Glutamatergic neuron (in vitro differentiated cells): ENCODE results near the gene TAF7L. TPM values are rescaled to one million over a fixed set of nuclear protein-coding genes. Genes with fewer than 3 reads are reported as not detected.

ENCODE experiments used
- DNase-seq: peaks from one replicate; pipeline ENCODE4 v3.0.0; 2022
- H3K27ac Mint-ChIP-seq: one replicate; pipeline ENCODE4 v1.8.0; 2020; ENCODE audit warnings: mild to moderate bottlenecking, mixed read lengths, inconsistent platforms; ENCODE audit not compliant: unreplicated experiment
- H3K27me3 Mint-ChIP-seq: one replicate; pipeline ENCODE4 v1.8.0; 2020; ENCODE audit warnings: mild to moderate bottlenecking, moderate library complexity, mixed read lengths, inconsistent platforms; ENCODE audit not compliant: unreplicated experiment
- H3K36me3 Mint-ChIP-seq: one replicate; pipeline ENCODE4 v1.8.0; 2020; ENCODE audit warnings: mild to moderate bottlenecking, mixed read lengths, inconsistent platforms; ENCODE audit not compliant: unreplicated experiment
- H3K4me1 Mint-ChIP-seq: one replicate; pipeline ENCODE4 v1.8.0; 2020; ENCODE audit warnings: mild to moderate bottlenecking, low read depth, mixed read lengths, inconsistent platforms; ENCODE audit not compliant: unreplicated experiment
- H3K4me3 Mint-ChIP-seq: one replicate; pipeline ENCODE4 v1.8.0; 2020; ENCODE audit warnings: mild to moderate bottlenecking, mixed read lengths, inconsistent platforms; ENCODE audit not compliant: unreplicated experiment
- H3K9me3 Mint-ChIP-seq: one replicate; pipeline ENCODE4 v1.8.0; 2020; ENCODE audit warnings: mild to moderate bottlenecking, moderate library complexity, mixed read lengths, inconsistent platforms; ENCODE audit not compliant: unreplicated experiment
- CTCF ChIP-seq: fragments of 200-600 bp; sonication (generic); IDR thresholded peaks from one replicate; pipeline ENCODE4 v1.5.0; 2021; ENCODE audit not compliant: partially characterized antibody, unreplicated experiment
- total RNA-seq: library from RNA; stranded (reverse); fragmentation: NEBNext Ultra II Directional; extraction: Animal tissue kit (Norgen Biotek cat#: 25700); gene quantifications from one replicate; pipeline ENCODE4 v1.2.1, GENCODE V29; 2021; ENCODE audit not compliant: unreplicated experiment

Gene TAF7L
- total RNA-seq, 1 donor from 2014 or later, result 0.25 TPM

DNA sequence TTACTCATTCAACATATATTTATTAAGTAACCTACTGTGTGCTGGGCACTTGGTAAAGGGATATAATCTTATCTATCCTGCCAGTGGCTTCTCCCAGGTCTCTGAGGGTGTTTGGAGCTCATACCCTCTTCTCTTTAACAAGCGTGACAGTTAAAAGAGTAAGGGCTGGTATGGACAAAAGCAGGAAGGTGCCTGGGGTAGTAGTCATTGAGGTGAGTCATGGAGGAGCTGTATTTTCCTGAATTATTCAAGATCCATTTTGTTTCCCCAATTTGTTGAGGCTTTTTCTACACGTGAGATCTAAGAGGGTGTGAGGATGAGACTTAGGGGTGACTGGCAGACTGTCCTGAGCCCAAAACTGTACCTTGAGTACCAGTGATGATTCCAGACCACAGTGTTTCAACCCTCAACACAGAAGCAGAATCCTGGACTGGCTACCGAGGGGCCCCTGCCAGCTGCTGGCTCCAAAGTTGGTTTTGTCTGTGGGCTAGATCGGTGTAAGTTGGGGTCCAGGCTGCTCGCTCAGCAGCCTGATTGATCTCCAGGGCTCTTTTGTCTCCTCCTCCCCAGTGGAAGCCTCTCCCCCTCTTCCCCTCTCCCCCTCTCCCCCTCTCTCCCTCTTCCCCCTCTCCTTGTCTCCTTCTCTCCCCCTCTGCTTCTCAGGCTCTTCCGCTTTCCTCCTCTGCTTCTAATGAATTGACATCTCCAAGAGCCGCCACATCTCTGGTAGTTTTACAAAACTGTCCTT is 71.8 kb downstream of the TAF7L start, which contains the start of gene DRP2:
Gene DRP2 (plus strand): TSS at position 671 of the 748 bp plus-strand sequence. CDS start 11,862 bp downstream, outside the sequence.
- peaks cover 2% of the 10 kb centered on the region for H3K4me1 Mint-ChIP-seq
- peak within 1 kb of the TSS; percentile 45 for H3K4me3 Mint-ChIP-seq
- H3K9me3 Mint-ChIP-seq, result no peaks in the 10 kb centered on the region
- H3K36me3 Mint-ChIP-seq, result no peaks in the 10 kb centered on the region
- no peaks in the 10 kb centered on the region for H3K27me3 Mint-ChIP-seq
- TF ChIP-seq CTCF, result no peak
- peak within 1 kb of the TSS; percentile 80 for H3K27ac Mint-ChIP-seq
- no peak for DNase-seq

Other genes starting within 250 kb of the TAF7L start
- 5.1 TPM for gene TRMT2B, start 239.2 kb downstream of the TAF7L start, total RNA-seq
- gene TMEM35A, start 212.5 kb downstream of the TAF7L start, total RNA-seq, result 27.5 TPM
- gene CENPI, start 193.1 kb downstream of the TAF7L start, total RNA-seq, result 10.2 TPM
- 0.51 TPM for gene DRP2, start 71.5 kb downstream of the TAF7L start, total RNA-seq
- gene TIMM8A, start 57.4 kb upstream of the TAF7L start, total RNA-seq, result 13.0 TPM
- gene BTK, start 94.9 kb upstream of the TAF7L start, total RNA-seq, result 1.1 TPM
- gene RPL36A, start 99.7 kb upstream of the TAF7L start, total RNA-seq, result 147 TPM
- gene GLA, start 116.6 kb upstream of the TAF7L start, total RNA-seq, result 29.4 TPM
- 67.7 TPM for gene HNRNPH2, start 116.9 kb upstream of the TAF7L start, total RNA-seq
- 22.1 TPM for gene ARMCX4, start 194.1 kb upstream of the TAF7L start, total RNA-seq